Right lobe of liver (tissue), 4 donors: ENCODE results near the gene ECI1.

Source experiments
- POLR2A ChIP-seq: fragments of 450-650 bp; IDR thresholded peaks from one replicate; pipeline ENCODE4 v1.6.1; 2017; ENCODE audit warnings: antibody characterized with exemption, mild to moderate bottlenecking
- TF ChIP-seq, protein P1 (sequence below), 4 donors: fragments of 200-600 bp in 3 of 4; fragments of 450-650 bp in 1 of 4; IDR thresholded peaks; one replicate each; pipeline versions ENCODE4 v1.5.1 to v1.8.0; 2016 to 2022; ENCODE audit warnings: antibody characterized with exemption in 4 of 4, mild to moderate bottlenecking in 2 of 4
- donor health status: DM: no; HTN: no; CAD: no.
- donor health status: DM: no; HTN: no; CAD: no.
- donor health status: DM: no; HTN: yes; CAD: no.

DNA sequence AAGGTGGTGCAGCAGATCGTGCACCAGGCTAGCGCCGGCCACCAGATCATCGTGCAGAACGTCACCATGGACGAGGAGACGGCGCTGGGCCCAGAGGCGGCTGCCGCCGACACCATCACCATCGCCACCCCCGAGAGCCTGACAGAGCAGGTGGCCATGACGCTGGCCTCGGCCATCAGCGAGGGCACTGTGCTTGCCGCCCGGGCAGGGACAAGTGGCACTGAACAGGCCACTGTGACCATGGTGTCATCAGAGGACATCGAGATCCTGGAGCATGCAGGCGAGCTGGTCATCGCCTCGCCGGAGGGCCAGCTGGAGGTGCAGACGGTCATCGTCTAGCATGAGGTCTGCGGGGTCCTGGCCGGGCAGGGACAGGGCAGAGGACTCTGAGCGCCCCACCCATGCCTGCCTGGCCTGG, 16.1 kb downstream of the ECI1 start:
- no peak for TF ChIP-seq POLR2A
- TF ChIP-seq, protein P1, sequence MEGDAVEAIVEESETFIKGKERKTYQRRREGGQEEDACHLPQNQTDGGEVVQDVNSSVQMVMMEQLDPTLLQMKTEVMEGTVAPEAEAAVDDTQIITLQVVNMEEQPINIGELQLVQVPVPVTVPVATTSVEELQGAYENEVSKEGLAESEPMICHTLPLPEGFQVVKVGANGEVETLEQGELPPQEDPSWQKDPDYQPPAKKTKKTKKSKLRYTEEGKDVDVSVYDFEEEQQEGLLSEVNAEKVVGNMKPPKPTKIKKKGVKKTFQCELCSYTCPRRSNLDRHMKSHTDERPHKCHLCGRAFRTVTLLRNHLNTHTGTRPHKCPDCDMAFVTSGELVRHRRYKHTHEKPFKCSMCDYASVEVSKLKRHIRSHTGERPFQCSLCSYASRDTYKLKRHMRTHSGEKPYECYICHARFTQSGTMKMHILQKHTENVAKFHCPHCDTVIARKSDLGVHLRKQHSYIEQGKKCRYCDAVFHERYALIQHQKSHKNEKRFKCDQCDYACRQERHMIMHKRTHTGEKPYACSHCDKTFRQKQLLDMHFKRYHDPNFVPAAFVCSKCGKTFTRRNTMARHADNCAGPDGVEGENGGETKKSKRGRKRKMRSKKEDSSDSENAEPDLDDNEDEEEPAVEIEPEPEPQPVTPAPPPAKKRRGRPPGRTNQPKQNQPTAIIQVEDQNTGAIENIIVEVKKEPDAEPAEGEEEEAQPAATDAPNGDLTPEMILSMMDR (IDR thresholded peaks at IDR 0.05), result no peak
